Esophagus muscularis mucosa (tissue), 4 donors: ENCODE measurements around the gene MRGPRF. TPM values are rescaled to one million over a fixed set of nuclear protein-coding genes. Genes with fewer than 3 reads are reported as not detected.
A peak's percentile ranks its signal among the peaks of the same experiment; 100 is the strongest.

ENCODE experiments used
- DNase-seq: peaks from one replicate; pipeline ENCODE4 v3.0.0-alpha.2; 2017; ENCODE audit errors: extremely low spot score
- H3K27ac ChIP-seq, 4 donors: fragments of 200-600 bp; sonication (generic); replicated peaks in 1 of 4; 1 replicate in 3 of 4; 2 replicates in 1 of 4; pipeline ENCODE4 v1.5.1; 2016 to 2019; ENCODE audit warnings: mild to moderate bottlenecking in 1 of 4
- H3K27me3 ChIP-seq, 4 donors: fragments of 200-600 bp; sonication (generic); one replicate each; pipeline versions ENCODE4 v1.5.1 to v1.6.0; 2016 to 2019
- H3K36me3 ChIP-seq, 4 donors: fragments of 200-600 bp; sonication (generic); one replicate each; pipeline ENCODE4 v1.5.1; 2016 to 2019
- H3K4me1 ChIP-seq, 4 donors: fragments of 200-600 bp; sonication (generic); one replicate each; pipeline ENCODE4 v1.5.1; 2016 to 2019
- H3K4me3 ChIP-seq, 4 donors: fragments of 200-600 bp; sonication (generic); 1 replicate in 2 of 4; 2 replicates in 2 of 4; pipeline ENCODE4 v1.5.1; 2016 to 2019; ENCODE audit warnings: mild to moderate bottlenecking in 4 of 4, moderate library complexity in 1 of 4
- H3K9me3 ChIP-seq, 4 donors: fragments of 200-600 bp; sonication (generic); 1 replicate in 3 of 4; 2 replicates in 1 of 4; pipeline ENCODE4 v1.5.1; 2016 to 2019
- CTCF ChIP-seq, 3 experiments: fragments of 200-600 bp in 2 of 3; fragments of 450-650 bp in 1 of 3; sonication (generic) in 2 of 3; IDR thresholded peaks; one replicate each; pipeline ENCODE4 v1.5.1; 2017 to 2019; ENCODE audit warnings: antibody characterized with exemption in 3 of 3, mild to moderate bottlenecking in 2 of 3, moderate library complexity in 1 of 3
- EP300 ChIP-seq: sonication (generic); formaldehyde crosslinking; IDR thresholded peaks from one replicate; pipeline ENCODE4 v1.6.1; 2017; ENCODE audit warnings: antibody characterized with exemption
- POLR2A ChIP-seq: fragments of 450-650 bp; IDR thresholded peaks from one replicate; pipeline ENCODE4 v1.6.1; 2017; ENCODE audit warnings: antibody characterized with exemption, moderate library complexity, mild to moderate bottlenecking, low read depth
- POLR2AphosphoS5 ChIP-seq, 2 donors: sonication (generic); formaldehyde crosslinking; IDR thresholded peaks; one replicate each; pipeline ENCODE4 v1.6.1; 2017; ENCODE audit warnings: antibody characterized with exemption in 2 of 2
- WGBS: methylation state at CpG from one replicate; pipeline ENCODE4 v1.1.5; 2018; 5-methylcytosine and 5-hydroxymethylcytosine counted together
- intact Hi-C: fragments of 100-400 bp; cut with DNase I; formaldehyde crosslinking; loops from one replicate; pipeline ENCODE4 v1.15.1; 2023
- total RNA-seq, 4 donors: library from RNA; depleted of rRNA; stranded (reverse); fragments of >200 nt; gene quantifications; one replicate each; pipeline versions ENCODE4 v1.1.0 to v1.2.1, GENCODE V29; 2016

MRGPRF gene
- total RNA-seq, 4 donors from 2014 or later: 77.9 to 206 (median 126) TPM

- no peak overlapping the region for H3K4me3 ChIP-seq
- no peaks in the 10 kb centered on the region for H3K9me3 ChIP-seq
- H3K36me3 ChIP-seq: no peaks in the 10 kb centered on the region
- WGBS: 31% methylated on average over 2 of the region's 12 CpGs
- H3K27me3 ChIP-seq: no peaks in the 10 kb centered on the region
- DNase-seq: no peak
- TF ChIP-seq POLR2AphosphoS5 (IDR thresholded peaks at IDR 0.05) (no peak), CTCF (IDR thresholded peaks at IDR 0.05) (peak in 1 of 3 experiments; percentile 32)
- peaks cover 2 to 25% (median 25%) of the 10 kb centered on the region in 4 donors for H3K4me1 ChIP-seq
- peak overlapping the region; percentile 23 to 82 (median 53) for H3K27ac ChIP-seq
- intact Hi-C loops: no loop called here
Observed at GRCh38 chr11:68956142-68956541, 56.9 kb downstream of the MRGPRF start.

- Histone ChIP-seq H3K9me3 (no peaks in the 10 kb centered on the region), H3K36me3 (no peaks in the 10 kb centered on the region), H3K4me1 (peaks cover 2 to 26% (median 25%) of the 10 kb centered on the region in 4 donors), H3K27me3 (no peaks in the 10 kb centered on the region), H3K4me3 (peak overlapping the region in 2 of 4 donors; percentile 5 to 7), H3K27ac (peak overlapping the region; percentile 53 to 82 (median 68))
- DNase-seq: no peak
- TF ChIP-seq POLR2AphosphoS5 (IDR thresholded peaks at IDR 0.05): no peak
- TF ChIP-seq EP300: no peak
- no peak for TF ChIP-seq POLR2A
- no peak for TF ChIP-seq CTCF (IDR thresholded peaks at IDR 0.05)
- intact Hi-C loops: no loop called here
- 23% methylated on average over 4 of the region's 5 CpGs for WGBS
Observed at GRCh38 chr11:68955607-68955958, 57.5 kb downstream of the MRGPRF start.

DNA sequence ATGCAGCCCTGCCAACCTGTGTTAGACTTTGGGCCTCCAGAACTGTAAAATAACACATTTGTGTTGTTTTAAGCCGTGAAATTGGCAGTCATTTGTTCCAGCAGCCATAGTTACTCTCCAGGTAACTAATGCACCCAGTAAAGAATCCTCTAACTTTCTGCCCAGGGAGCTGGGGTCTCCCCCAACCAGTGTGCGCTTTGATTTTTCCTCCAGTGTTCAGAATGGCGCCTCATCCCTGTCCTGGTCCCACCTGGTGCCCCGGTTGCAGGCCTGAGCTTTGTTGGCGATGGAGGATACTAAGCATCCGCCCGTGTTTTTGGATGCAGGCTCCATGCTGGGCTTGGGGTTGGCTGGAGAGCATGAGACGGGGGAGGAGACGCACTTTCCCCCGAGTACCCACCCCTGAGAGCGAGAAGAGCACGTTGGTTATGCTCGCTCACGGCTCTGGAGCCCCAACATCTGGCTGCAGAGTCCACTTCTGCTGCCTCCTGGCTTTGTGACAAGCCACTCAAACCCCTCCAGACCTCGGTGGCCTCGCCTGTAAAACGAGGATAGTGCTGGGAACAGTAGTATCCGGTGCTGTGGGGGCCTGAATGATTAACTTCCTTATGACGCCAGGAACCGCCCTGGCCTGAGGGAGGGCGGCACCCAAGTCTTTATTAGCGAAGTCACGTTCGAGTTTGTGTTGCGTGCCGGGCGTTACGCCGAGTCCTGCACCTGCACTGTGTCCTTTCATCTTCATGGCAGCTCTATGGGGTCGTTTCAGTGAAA is 58.0 kb downstream of the MRGPRF start:
- intact Hi-C loops: no loop called here
- Histone ChIP-seq H3K4me3 (peak overlapping the region in 3 of 4 donors; percentile 4 to 7 (median 5)), H3K4me1 (peaks cover 2 to 32% (median 29%) of the 10 kb centered on the region in 4 donors), H3K27ac (peak overlapping the region; percentile 53 to 82 (median 68)), H3K9me3 (no peaks in the 10 kb centered on the region), H3K36me3 (no peaks in the 10 kb centered on the region), H3K27me3 (no peaks in the 10 kb centered on the region)
- DNase-seq: no peak
- 34% methylated on average over 23 of the region's 30 CpGs for WGBS
- TF ChIP-seq POLR2AphosphoS5 (IDR thresholded peaks at IDR 0.05): peak; percentile 55 to 81
- TF ChIP-seq CTCF (IDR thresholded peaks at IDR 0.05): no peak

Other genes with a start within 250 kb of the MRGPRF start
- 100 to 1,000 TPM in 2 of 4 donors, 10 to 100 TPM in 2; 36.1 to 122 (median 77.5) TPM for gene CPT1A, start 171.3 kb downstream of the MRGPRF start, total RNA-seq
- gene MRPL21, start 109.4 kb downstream of the MRGPRF start, total RNA-seq: 10 to 100 TPM; 47.2 to 66.2 (median 51.2) TPM
- 10 to 100 TPM; 11.6 to 30.8 (median 28.0) TPM for gene IGHMBP2, start 109.4 kb downstream of the MRGPRF start, total RNA-seq
- gene MRGPRD, start 32.3 kb downstream of the MRGPRF start, total RNA-seq: 1 to 10 TPM in 1 of 4 donors, under 1 TPM in 2, not detected in 1; 0.32 to 2.5 (median 0.66) TPM
- gene TPCN2, start 35.7 kb upstream of the MRGPRF start, total RNA-seq: 10 to 100 TPM; 18.7 to 34.5 (median 24.7) TPM
- 1 to 10 TPM in 3 of 4 donors, under 1 TPM in 1; 0.50 to 4.2 (median 2.6) TPM for gene SMIM38, start 142.7 kb upstream of the MRGPRF start, total RNA-seq